HepG2 (cell line): Measurements from ENCODE around the gene NDEL1. TPM values are rescaled to one million over a fixed set of nuclear protein-coding genes. Genes with fewer than 3 reads are reported as not detected.

Experiments used
- ATF2 ChIP-seq: sonication (generic); formaldehyde crosslinking; IDR thresholded peaks from 2 replicates; pipeline ENCODE4 v1.4.0; 2020; ENCODE audit warnings: missing genetic modification reagents
- ATRX ChIP-seq: sonication (generic); formaldehyde crosslinking; IDR thresholded peaks from 2 replicates; pipeline ENCODE4 v1.4.0; 2020; ENCODE audit warnings: missing genetic modification reagents, borderline replicate concordance
- DR1 ChIP-seq: sonication (generic); formaldehyde crosslinking; IDR thresholded peaks from 2 replicates; pipeline ENCODE4 v1.8.0; 2021; ENCODE audit warnings: mild to moderate bottlenecking, missing genetic modification reagents, inconsistent platforms
- ELF4 ChIP-seq: sonication (generic); formaldehyde crosslinking; IDR thresholded peaks from 2 replicates; pipeline ENCODE4 v1.5.0; 2020; ENCODE audit warnings: missing genetic modification reagents, mild to moderate bottlenecking, moderate library complexity, borderline replicate concordance
- FOSL2 ChIP-seq: sonication (generic); formaldehyde crosslinking; IDR thresholded peaks from 2 replicates; pipeline ENCODE4 v1.4.0; 2020; ENCODE audit warnings: missing genetic modification reagents
- GATA4 ChIP-seq: sonication (generic); IDR thresholded peaks from 2 replicates; pipeline ENCODE4 v1.6.1; 2016; ENCODE audit warnings: antibody characterized with exemption, low read depth, borderline replicate concordance
- HOMEZ ChIP-seq: IDR thresholded peaks from 2 replicates; pipeline ENCODE4 v1.6.1; 2016; ENCODE audit warnings: low read depth
- HOXA9 ChIP-seq: sonication (generic); formaldehyde crosslinking; IDR thresholded peaks from 2 replicates; pipeline ENCODE4 v1.8.1; 2022; ENCODE audit warnings: missing genetic modification reagents, mild to moderate bottlenecking, moderate library complexity, borderline replicate concordance
- JARID2 ChIP-seq: sonication (generic); formaldehyde crosslinking; IDR thresholded peaks from 2 replicates; pipeline ENCODE4 v1.8.1; 2023; ENCODE audit warnings: missing genetic modification reagents, inconsistent platforms; ENCODE audit not compliant: insufficient replicate concordance
- KDM1A ChIP-seq: IDR thresholded peaks from 2 replicates; pipeline ENCODE4 v1.6.1; 2016; ENCODE audit warnings: missing compliant biosample characterization
- KDM5B ChIP-seq: sonication (generic); formaldehyde crosslinking; IDR thresholded peaks from 2 replicates; pipeline ENCODE4 v1.4.0; 2020; ENCODE audit warnings: missing genetic modification reagents, mild to moderate bottlenecking, borderline replicate concordance
- MXD3 ChIP-seq: IDR thresholded peaks from 2 replicates; pipeline ENCODE4 v1.6.1; 2016; ENCODE audit warnings: mild to moderate bottlenecking, missing biosample characterization, missing genetic modification reagents
- PHB2 ChIP-seq: fragments of 450-650 bp; IDR thresholded peaks from 2 replicates; pipeline ENCODE4 v1.6.1; 2018; ENCODE audit not compliant: partially characterized antibody
- POLR2G ChIP-seq: fragments of 200-400 bp; formaldehyde crosslinking; IDR thresholded peaks from 2 replicates; pipeline ENCODE4 v1.6.1; 2018; ENCODE audit warnings: mild to moderate bottlenecking, low read depth, low read length, moderate library complexity
- SIN3A ChIP-seq: IDR thresholded peaks from 2 replicates; pipeline ENCODE4 v1.6.1; 2011; ENCODE audit warnings: low read depth, mild to moderate bottlenecking, control low read depth, low read length, borderline replicate concordance
- SP5 ChIP-seq: IDR thresholded peaks from 2 replicates; pipeline ENCODE4 v1.6.1; 2016; ENCODE audit warnings: low read depth, borderline replicate concordance
- SRY ChIP-seq: sonication (generic); formaldehyde crosslinking; IDR thresholded peaks from 2 replicates; pipeline ENCODE4 v1.8.0; 2022; ENCODE audit warnings: mild to moderate bottlenecking, missing genetic modification reagents
- ZFP41 ChIP-seq: sonication (generic); formaldehyde crosslinking; IDR thresholded peaks from 2 replicates; pipeline ENCODE4 v1.4.0; 2020; ENCODE audit warnings: mild to moderate bottlenecking, missing genetic modification reagents, borderline replicate concordance
- ZNF329 ChIP-seq: sonication (generic); formaldehyde crosslinking; IDR thresholded peaks from 2 replicates; pipeline ENCODE4 v1.9.0; 2021; ENCODE audit warnings: low read depth, mild to moderate bottlenecking, missing genetic modification reagents
- ZNF382 ChIP-seq: sonication (generic); formaldehyde crosslinking; IDR thresholded peaks from 2 replicates; pipeline ENCODE4 v1.5.0; 2020; ENCODE audit warnings: missing genetic modification reagents, mild to moderate bottlenecking, borderline replicate concordance
- ZNF616 ChIP-seq: sonication (generic); formaldehyde crosslinking; IDR thresholded peaks from 2 replicates; pipeline ENCODE4 v1.5.0; 2020; ENCODE audit warnings: low read depth, mild to moderate bottlenecking, missing genetic modification reagents
- ZNF644 ChIP-seq: IDR thresholded peaks from 2 replicates; pipeline ENCODE4 v1.6.1; 2016; ENCODE audit warnings: low read depth
- ZNF652 ChIP-seq: IDR thresholded peaks from 2 replicates; pipeline ENCODE4 v1.6.1; 2016; ENCODE audit warnings: low read depth, borderline replicate concordance
- ZNF770 ChIP-seq: sonication (generic); formaldehyde crosslinking; IDR thresholded peaks from 2 replicates; pipeline ENCODE4 v1.5.0; 2020; ENCODE audit warnings: mild to moderate bottlenecking, missing genetic modification reagents
- ZSCAN30 ChIP-seq: sonication (generic); formaldehyde crosslinking; IDR thresholded peaks from 2 replicates; pipeline ENCODE4 v1.5.0; 2020; ENCODE audit warnings: mild to moderate bottlenecking, missing genetic modification reagents
- polyA plus RNA-seq, 8 experiments: library from polyadenylated mRNA; depleted of rRNA in 3 of 8; stranded (reverse) in 7 of 8; unstranded in 1 of 8; fragments of >200 nt; fragmentation: Illumina TruSeq in 4 of 8; extraction: Trizol in 4 of 8; gene quantifications; 2 replicates each; pipeline versions ENCODE4 v1.2.1 to v1.2.3, GENCODE V29; 2011 to 2016; ENCODE audit warnings: low read depth in 4 of 8, missing spikeins in 1 of 8, mixed read lengths in 1 of 8; ENCODE audit not compliant: insufficient read depth in 1 of 8
- total RNA-seq, 5 experiments: library from RNA; depleted of rRNA; stranded (reverse); fragments of >200 nt; fragmentation: Illumina TruSeq; extraction: Trizol; gene quantifications; 2 replicates each; pipeline ENCODE4 v1.2.3, GENCODE V29; 2016; ENCODE audit warnings: low read depth in 1 of 5

Gene NDEL1
- total and polyA plus RNA-seq, 2 of the 13 experiments (the other 11 are each of a cell fraction or from before 2014, with no cell fraction given): 59.8 to 153 TPM

- TF ChIP-seq ATF2 (CRISPR knock-in tag) (0 out of 2 replicates have a peak, but pooled peaks have one; percentile 38), ZFP41 (CRISPR knock-in tag) (no peak), HOMEZ (CRISPR knock-in tag) (no peak), SRY (CRISPR knock-in tag) (peak; percentile 79; the same call in 1 of the 2 replicates), POLR2G (peak; percentile 94), ZNF382 (CRISPR knock-in tag) (no peak), DR1 (CRISPR knock-in tag) (peak; percentile 58; the same call in 1 of the 2 replicates), HOXA9 (CRISPR knock-in tag) (peak; percentile 61; the same call in 1 of the 2 replicates), ELF4 (CRISPR knock-in tag) (no peak), FOSL2 (CRISPR knock-in tag) (no peak), ZNF652 (CRISPR knock-in tag) (no peak), ATRX (CRISPR knock-in tag) (no peak), SP5 (CRISPR knock-in tag) (peak; percentile 58; the same call in 1 of the 2 replicates), PHB2 (no peak), ZNF770 (CRISPR knock-in tag) (no peak), ZSCAN30 (CRISPR knock-in tag) (no peak), JARID2 (CRISPR knock-in tag) (no peak), GATA4 (peak; percentile 45; the same call in 1 of the 2 replicates), ZNF329 (CRISPR knock-in tag) (peak; percentile 61; the same call in 1 of the 2 replicates), KDM1A (CRISPR knock-in tag) (no peak), KDM5B (peak; percentile 70; the same call in 1 of the 2 replicates), SIN3A (peak; percentile 92; the same call in 1 of the 2 replicates), MXD3 (0 out of 2 replicates have a peak, but pooled peaks have one; percentile 22), ZNF616 (CRISPR knock-in tag) (no peak; the same call in 1 of the 2 replicates), ZNF644 (CRISPR knock-in tag) (no peak)
These were observed at the start of gene NDEL1 (continued) for GRCh38 chr17:8435245-8436168.
